ENCODE data around the gene FBXW11.
"Not testable (repeated sequence)": the region's sequence is repeated elsewhere in the genome, so short reads cannot be mapped to it uniquely, and the experiment has no call there.

The FBXW11 gene

GRCh38 chr5:171906703-171907590 is 99.5 kb downstream of the FBXW11 start:
- DNase-seq: no peak

GRCh38 chr5:171906066-171906570 is 100.3 kb downstream of the FBXW11 start:
- no peak for DNase-seq

GRCh38 chr5:171904886-171905285 is 101.6 kb downstream of the FBXW11 start:
- no peak for DNase-seq

- DNase-seq: no peak
These were observed 104.7 kb downstream of the FBXW11 start for GRCh38 chr5:171901764-171902163.

GRCh38 chr5:171899792-171900191 is 106.6 kb downstream of the FBXW11 start:
- DNase-seq: no peak

- DNase-seq: no peak
These were observed 107.6 kb downstream of the FBXW11 start for GRCh38 chr5:171898879-171899278.

GRCh38 chr5:171898386-171898785 is 108.1 kb downstream of the FBXW11 start:
- DNase-seq: no peak

- DNase-seq: no peak
These were observed 109.2 kb downstream of the FBXW11 start for GRCh38 chr5:171897231-171897630.

GRCh38 chr5:171895081-171895480 is 111.4 kb downstream of the FBXW11 start:
- no peak for DNase-seq

- DNase-seq: no peak
These were observed 113.0 kb downstream of the FBXW11 start for GRCh38 chr5:171893290-171893886.

GRCh38 chr5:171891595-171891994 is 114.8 kb downstream of the FBXW11 start:
- no peak for DNase-seq

- DNase-seq: no peak
These were observed 115.3 kb downstream of the FBXW11 start for GRCh38 chr5:171891150-171891549.

GRCh38 chr5:171888051-171888481 is 118.4 kb downstream of the FBXW11 start:
- no peak for DNase-seq

GRCh38 chr5:171886037-171886436 is 120.4 kb downstream of the FBXW11 start:
- not testable (repeated sequence) for DNase-seq

- DNase-seq: no peak
These were observed 124.3 kb downstream of the FBXW11 start for GRCh38 chr5:171882118-171882517.

GRCh38 chr5:171874234-171874633 is 132.2 kb downstream of the FBXW11 start:
- no peak for DNase-seq

- no peak for DNase-seq
These were observed 133.8 kb downstream of the FBXW11 start for GRCh38 chr5:171872666-171873065.

- no peak for DNase-seq
These were observed 134.7 kb downstream of the FBXW11 start for GRCh38 chr5:171871711-171872110.

- no peak for DNase-seq
These were observed 136.5 kb downstream of the FBXW11 start for GRCh38 chr5:171869956-171870355.

GRCh38 chr5:171868236-171868635 is 138.2 kb downstream of the FBXW11 start:
- no peak for DNase-seq

GRCh38 chr5:171867786-171868185 is 138.7 kb downstream of the FBXW11 start:
- DNase-seq: no peak

- no peak for DNase-seq
These were observed 141.0 kb downstream of the FBXW11 start for GRCh38 chr5:171865471-171865870.

- DNase-seq: no peak
These were observed 142.5 kb downstream of the FBXW11 start for GRCh38 chr5:171863935-171864334.

- no peak for DNase-seq
These were observed 143.8 kb downstream of the FBXW11 start for GRCh38 chr5:171862624-171863023.
